ENCODE results near the gene MALT1. TPM values are rescaled to one million over a fixed set of nuclear protein-coding genes. Genes with fewer than 3 reads are reported as not detected.
"Not testable (repeated sequence)": the region's sequence is repeated elsewhere in the genome, so short reads cannot be mapped to it uniquely, and the experiment has no call there.

Gene MALT1
- total RNA-seq, 2 donors from 2014 or later, result 26.2 to 47.7 TPM

DNA sequence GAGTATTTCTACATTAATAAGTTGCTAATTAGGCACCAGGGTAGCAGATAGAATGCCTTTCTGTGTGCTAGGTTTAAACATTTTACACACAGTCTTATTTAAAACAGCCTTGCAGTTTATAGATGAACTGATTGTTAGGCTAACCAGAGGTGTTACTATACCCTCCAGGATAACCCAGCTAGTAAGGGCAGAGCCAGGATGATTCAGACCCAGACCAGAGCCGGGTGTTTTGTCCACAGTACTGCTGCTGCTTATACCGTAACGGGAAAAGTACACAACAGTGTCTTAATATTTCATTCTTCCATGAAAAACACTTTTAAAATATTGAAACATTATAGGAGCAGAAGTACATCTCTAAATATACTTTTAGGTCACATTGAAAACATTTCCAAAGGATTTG, 82.7 kb downstream of the MALT1 start:
- no peak overlapping the region for H3K27ac Mint-ChIP-seq
- ATAC-seq, result no peak
- H3K4me3 Mint-ChIP-seq, result no peak overlapping the region
- peaks cover 11% of the 10 kb centered on the region for H3K36me3 Mint-ChIP-seq
- H3K9me3 Mint-ChIP-seq, result no peaks in the 10 kb centered on the region
- H3K27me3 Mint-ChIP-seq, result peaks cover 4 to 6% of the 10 kb centered on the region in 2 donors
- no peak for DNase-seq (ENCODE audit: low spot score)
- peaks cover 0 to 6% of the 10 kb centered on the region in 2 donors for H3K4me1 Mint-ChIP-seq (ENCODE audit: low read depth in 2 of 2)

DNA sequence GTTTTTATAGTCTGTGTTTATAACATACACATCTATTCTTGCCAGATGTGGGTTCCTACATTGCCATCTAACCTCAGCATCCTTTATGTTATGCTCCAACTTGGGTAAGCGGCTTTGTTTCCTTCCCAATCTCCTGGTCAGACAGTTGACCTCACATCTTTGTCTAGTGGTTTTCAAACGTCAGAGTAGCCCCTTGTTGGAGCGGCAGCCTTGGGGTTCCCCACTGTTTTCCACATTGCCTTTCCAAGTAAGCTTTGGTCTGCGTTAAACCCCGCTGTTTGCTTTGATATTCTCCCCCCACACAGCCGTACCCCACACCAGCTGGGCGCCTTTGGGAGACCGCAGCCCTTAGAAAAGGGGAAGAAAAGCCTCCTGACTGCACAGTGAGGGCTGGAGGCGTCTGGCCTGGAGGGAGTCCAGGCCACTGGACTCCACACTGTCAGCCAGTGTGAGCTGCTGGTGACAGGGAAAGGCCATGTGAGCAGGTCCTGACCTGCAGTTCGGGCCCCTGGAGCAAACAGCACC, 83.3 kb downstream of the MALT1 start:
- ATAC-seq (no peak), DNase-seq (ENCODE audit: low spot score) (no peak)
- Mint-ChIP-seq H3K27ac (no peak overlapping the region), H3K9me3 (no peaks in the 10 kb centered on the region), H3K4me3 (no peak overlapping the region), H3K27me3 (peaks cover 5 to 9% of the 10 kb centered on the region in 2 donors), H3K4me1 (ENCODE audit: low read depth in 2 of 2) (peaks cover 0 to 6% of the 10 kb centered on the region in 2 donors), H3K36me3 (peaks cover 10% of the 10 kb centered on the region)

DNA sequence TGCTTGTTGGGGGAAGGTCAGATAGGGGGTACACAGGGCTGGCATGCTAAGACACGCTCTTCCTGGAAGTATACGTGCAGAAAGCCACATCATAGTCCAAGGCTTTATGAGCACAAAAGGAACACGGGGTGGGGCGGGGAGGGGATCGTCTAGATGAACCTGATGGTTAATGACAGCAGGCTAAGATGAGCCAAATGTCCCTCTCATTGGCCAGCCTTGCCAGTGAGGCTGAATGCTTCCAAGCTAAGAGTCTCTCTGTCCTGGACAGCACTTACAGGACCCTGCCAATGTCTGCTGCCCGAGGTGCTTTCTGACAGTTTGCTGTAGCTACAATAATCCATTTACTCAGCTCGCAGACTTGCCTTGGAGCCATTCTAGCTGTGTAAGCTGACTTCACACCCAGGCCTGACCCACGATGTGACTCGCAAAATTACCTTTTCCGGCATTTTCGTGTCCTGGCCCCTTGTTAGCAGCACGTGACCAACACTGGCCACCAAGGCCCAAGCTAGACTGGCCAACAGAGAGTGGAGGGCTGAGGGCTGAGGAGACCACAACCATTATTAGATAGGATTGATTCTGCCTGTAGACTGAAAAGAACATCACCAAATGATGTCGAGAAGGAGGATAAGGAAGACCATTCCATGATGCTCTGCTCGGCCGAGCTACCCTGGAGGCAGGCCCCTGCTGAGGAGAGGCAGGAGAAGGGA, 84.2 kb downstream of the MALT1 start:
- DNase-seq (ENCODE audit: low spot score), result no peak
- ATAC-seq, result no peak
- Mint-ChIP-seq H3K27me3 (peaks cover 9% of the 10 kb centered on the region in 2 donors), H3K4me1 (ENCODE audit: low read depth in 2 of 2) (peaks cover 0 to 6% of the 10 kb centered on the region in 2 donors), H3K36me3 (peaks cover 1% of the 10 kb centered on the region), H3K9me3 (no peaks in the 10 kb centered on the region), H3K4me3 (no peak overlapping the region), H3K27ac (no peak overlapping the region)

DNA sequence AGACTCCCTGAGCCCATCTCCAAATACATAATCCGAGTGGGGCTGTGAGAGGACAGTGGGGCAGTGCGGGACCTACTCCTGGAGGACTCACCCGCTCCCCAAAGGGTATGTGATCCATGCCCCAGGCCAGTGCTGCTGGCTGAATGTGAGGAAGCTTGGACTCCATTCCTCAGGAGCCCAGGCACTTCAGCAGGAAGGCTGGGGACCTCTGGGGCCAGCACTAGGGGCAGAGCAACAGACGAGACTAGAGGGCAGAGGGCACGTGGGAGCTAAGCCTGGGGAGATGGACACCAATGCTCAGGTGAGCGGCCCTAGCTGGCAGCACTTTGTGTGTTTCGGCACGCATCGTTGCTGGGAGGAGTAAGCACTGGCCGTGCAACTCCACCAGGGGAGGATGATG, 84.9 kb downstream of the MALT1 start:
- ATAC-seq (no peak), DNase-seq (ENCODE audit: low spot score) (no peak)
- Mint-ChIP-seq H3K27me3 (peaks cover 9% of the 10 kb centered on the region in 2 donors), H3K27ac (no peak overlapping the region), H3K4me3 (no peak overlapping the region), H3K4me1 (ENCODE audit: low read depth in 2 of 2) (peaks cover under 1 to 10% of the 10 kb centered on the region in 2 donors), H3K36me3 (no peaks in the 10 kb centered on the region), H3K9me3 (no peaks in the 10 kb centered on the region)

DNA sequence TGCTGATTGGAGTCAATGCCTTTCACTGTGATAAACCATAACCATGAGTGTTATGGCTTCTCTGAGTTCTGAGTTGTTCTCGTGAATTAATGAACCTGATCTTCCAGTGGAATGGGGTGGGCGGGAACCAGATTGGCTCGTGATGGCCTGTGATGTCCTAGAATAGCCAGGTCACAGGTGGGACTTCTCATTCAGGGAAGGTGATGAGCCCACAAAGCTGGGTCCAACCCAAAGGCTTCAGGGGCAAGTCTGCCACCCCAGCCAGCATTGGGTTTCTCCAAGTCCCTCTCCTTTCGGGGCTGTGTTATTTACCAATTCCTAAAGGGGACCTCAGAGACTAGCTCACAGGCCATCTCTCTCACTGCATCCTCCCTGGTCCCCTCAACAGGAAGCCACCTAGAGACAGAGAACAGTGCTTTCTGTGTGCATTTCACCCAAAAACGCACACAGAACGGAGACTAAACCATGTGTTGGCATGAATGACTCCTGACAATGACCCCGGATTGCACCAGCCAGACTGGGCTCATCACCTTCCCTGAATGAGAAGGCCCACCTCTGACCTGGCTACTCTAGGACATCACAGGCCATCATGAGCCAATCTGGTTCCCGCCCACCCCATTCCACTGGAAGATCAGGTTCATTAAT, 85.5 kb downstream of the MALT1 start:
- no peak for ATAC-seq
- DNase-seq (ENCODE audit: low spot score), result no peak
- no peak overlapping the region for H3K27ac Mint-ChIP-seq

DNA sequence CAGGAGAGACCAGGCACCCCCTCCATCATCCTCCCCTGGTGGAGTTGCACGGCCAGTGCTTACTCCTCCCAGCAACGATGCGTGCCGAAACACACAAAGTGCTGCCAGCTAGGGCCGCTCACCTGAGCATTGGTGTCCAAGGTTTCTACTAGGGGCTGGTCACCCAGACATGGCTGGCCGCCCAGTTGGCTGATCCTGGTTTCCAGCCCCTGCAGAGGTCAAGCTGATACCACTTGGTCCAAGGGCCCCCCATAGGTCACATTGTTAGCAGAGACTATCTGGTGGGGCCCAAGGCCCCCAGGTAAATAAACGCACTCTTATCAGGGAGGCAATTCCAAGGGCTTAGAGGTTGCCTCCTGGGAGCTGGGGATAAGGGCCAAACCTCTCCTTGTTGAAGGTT, 86.1 kb downstream of the MALT1 start:
- not testable (repeated sequence) for ATAC-seq; H3K9me3 Mint-ChIP-seq; H3K27me3 Mint-ChIP-seq; H3K36me3 Mint-ChIP-seq; H3K4me3 Mint-ChIP-seq; DNase-seq (ENCODE audit: low spot score); H3K27ac Mint-ChIP-seq
- H3K4me1 Mint-ChIP-seq (ENCODE audit: low read depth in 2 of 2), result peaks cover 10 to 17% of the 10 kb centered on the region in 2 donors

More for the DNA sequence above, 85.5 kb downstream of the MALT1 start:
- H3K4me3 Mint-ChIP-seq, result no peak overlapping the region
- peaks cover 6 to 16% of the 10 kb centered on the region in 2 donors for H3K4me1 Mint-ChIP-seq (ENCODE audit: low read depth in 2 of 2)
- no peaks in the 10 kb centered on the region for H3K9me3 Mint-ChIP-seq
- no peaks in the 10 kb centered on the region for H3K36me3 Mint-ChIP-seq
- H3K27me3 Mint-ChIP-seq, result peaks cover 9% of the 10 kb centered on the region in 2 donors

DNA sequence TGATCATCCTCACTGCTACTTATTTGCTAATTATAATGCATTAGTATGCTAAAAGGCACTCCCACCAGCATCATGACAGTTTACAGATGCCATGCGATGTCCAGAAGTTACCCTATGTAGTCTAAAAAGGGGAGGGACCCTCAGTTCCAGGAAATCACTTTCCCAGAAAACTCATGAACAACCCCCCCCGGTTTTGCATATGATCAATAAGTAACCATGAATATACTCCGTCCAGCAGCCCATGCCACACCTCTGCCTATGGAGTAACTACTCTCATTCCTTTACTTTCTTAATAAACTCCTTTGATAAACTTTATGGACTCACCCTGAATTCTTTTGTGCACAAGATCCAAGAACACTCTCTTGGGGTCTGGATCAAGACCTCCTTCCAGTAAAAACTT, 86.8 kb downstream of the MALT1 start:
- no peaks in the 10 kb centered on the region for H3K36me3 Mint-ChIP-seq
- no peak overlapping the region for H3K27ac Mint-ChIP-seq
- ATAC-seq, result no peak
- H3K4me3 Mint-ChIP-seq, result no peak overlapping the region
- DNase-seq (ENCODE audit: low spot score), result no peak
- H3K9me3 Mint-ChIP-seq, result no peaks in the 10 kb centered on the region
- peaks cover 10 to 17% of the 10 kb centered on the region in 2 donors for H3K4me1 Mint-ChIP-seq (ENCODE audit: low read depth in 2 of 2)
- peaks cover 9% of the 10 kb centered on the region in 2 donors for H3K27me3 Mint-ChIP-seq

DNA sequence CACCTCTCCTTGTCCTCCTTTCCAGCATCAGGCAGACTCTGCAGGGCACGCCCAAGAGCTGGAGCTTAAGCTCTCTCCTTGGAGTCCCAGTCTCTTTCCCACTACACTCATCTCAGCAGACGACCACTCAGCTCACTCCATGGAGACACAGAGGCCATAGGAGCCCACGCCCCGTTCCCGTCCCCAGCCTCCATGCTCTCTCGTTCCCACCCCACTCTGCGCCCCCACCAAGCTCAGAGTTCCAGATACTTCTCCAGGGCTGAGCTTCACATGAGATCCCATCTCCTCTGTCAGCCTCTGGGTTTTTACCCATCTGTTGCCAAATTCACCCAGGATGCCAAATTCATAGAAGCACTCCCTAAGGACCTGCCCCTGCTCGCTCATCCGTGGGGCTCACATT, 87.3 kb downstream of the MALT1 start:
- ATAC-seq, result no peak

DNA sequence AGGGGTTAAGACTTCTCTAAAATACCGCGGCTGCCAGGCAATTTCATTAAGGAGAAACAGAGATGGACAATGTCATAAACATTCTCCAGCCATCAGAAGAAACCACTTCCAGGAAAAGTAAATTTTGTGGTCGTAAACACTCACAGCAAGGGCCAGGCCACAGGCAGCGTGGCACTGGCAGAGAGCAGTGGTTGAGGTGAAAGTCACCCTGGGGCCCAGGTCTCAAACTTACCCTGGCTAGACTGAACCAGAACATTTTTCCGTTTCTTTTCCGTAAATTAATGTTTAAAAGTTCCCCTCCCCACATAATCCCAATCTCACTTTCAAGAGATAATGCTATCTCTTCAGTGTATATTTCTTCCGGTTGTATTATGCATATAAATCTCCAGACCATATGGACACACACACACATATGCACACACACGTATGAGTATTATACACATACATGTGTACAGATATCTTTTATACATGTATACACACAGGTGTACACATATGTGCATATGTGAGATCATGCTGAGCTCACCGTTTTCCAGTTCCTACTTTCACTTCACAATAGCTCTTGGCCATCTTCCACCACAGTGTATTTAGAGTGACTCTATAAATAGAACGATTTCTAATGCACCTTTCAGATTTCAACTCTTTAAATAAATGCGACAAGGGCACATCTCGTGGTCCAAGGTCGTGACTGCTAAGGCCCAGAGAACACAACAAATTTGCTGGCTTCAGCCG, 90.1 kb downstream of the MALT1 start:
- ATAC-seq (no peak), DNase-seq (ENCODE audit: low spot score) (no peak)
- no peaks in the 10 kb centered on the region for H3K36me3 Mint-ChIP-seq
- H3K4me1 Mint-ChIP-seq (ENCODE audit: low read depth in 2 of 2), result peaks cover 10 to 14% of the 10 kb centered on the region in 2 donors
- H3K9me3 Mint-ChIP-seq, result no peaks in the 10 kb centered on the region
- peaks cover 22 to 27% of the 10 kb centered on the region in 2 donors for H3K27me3 Mint-ChIP-seq
- no peak overlapping the region for H3K4me3 Mint-ChIP-seq
- no peak overlapping the region for H3K27ac Mint-ChIP-seq

More for the DNA sequence above, 87.3 kb downstream of the MALT1 start:
- no peaks in the 10 kb centered on the region for H3K36me3 Mint-ChIP-seq
- no peaks in the 10 kb centered on the region for H3K9me3 Mint-ChIP-seq
- DNase-seq (ENCODE audit: low spot score), result no peak
- H3K27ac Mint-ChIP-seq, result no peak overlapping the region
- peaks cover 10 to 17% of the 10 kb centered on the region in 2 donors for H3K4me1 Mint-ChIP-seq (ENCODE audit: low read depth in 2 of 2)
- no peak overlapping the region for H3K4me3 Mint-ChIP-seq
- H3K27me3 Mint-ChIP-seq, result peaks cover 9% of the 10 kb centered on the region in 2 donors

DNA sequence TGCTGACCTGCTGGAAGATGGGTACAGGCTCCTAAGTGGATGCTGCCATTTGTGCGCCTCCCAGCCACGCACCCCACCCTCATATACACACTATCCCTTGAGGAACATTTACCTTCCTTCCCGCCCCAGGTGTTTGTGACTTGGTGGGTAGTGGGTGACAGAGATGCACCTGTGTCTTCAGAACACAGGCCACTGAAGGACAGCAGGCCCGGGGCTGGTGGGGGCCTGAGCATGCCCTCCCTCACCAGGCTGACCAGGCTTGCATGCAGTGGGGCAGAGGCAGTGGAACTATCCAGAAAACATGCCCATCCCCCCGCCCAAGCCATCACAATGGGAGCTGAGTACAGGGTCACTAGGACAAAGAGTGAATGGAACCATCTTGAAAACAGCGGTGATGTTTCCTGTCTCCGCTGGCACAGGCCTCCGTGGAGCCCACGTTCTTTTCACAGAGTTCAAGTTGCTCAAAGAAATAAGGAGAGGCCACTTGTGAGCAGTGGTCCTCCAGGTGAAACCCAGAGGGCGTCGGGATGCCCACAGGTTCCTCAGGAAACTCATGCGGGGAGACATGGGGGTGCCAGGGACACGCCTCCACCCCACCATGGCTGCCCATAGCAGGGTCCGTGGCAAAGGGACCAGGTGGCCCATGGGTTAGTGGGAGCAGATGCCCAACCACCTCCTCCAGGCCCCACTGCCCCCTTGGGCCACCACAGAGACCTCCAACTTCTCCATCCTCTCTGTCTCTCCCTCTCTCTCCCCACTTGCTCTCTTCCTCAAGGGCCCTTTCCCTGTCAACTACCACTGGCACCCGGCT, 90.9 kb downstream of the MALT1 start:
- Mint-ChIP-seq H3K4me3 (no peak overlapping the region), H3K36me3 (no peaks in the 10 kb centered on the region), H3K27me3 (peaks cover 29 to 35% of the 10 kb centered on the region in 2 donors), H3K9me3 (no peaks in the 10 kb centered on the region), H3K4me1 (ENCODE audit: low read depth in 2 of 2) (peaks cover 10 to 14% of the 10 kb centered on the region in 2 donors), H3K27ac (no peak overlapping the region)
- no peak for ATAC-seq
- no peak for DNase-seq (ENCODE audit: low spot score)

DNA sequence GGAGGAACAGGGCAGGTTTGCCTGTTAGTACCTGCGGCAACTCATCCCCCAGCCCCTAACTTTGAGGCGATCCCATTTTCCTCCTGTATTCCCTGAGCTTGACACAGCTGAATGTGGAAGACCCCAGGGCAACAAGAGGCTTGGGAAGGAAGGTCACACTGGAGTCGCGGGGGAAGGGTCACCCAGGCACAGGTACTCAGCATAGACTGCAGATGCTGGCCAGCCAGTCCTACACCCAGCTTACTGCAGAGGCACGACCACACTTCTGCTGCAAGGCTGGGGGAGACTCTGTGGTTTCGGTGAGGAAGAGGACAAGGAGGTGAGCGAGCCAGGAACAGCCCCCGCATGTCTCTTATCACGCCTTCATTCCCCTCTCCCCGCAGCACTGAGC, 91.5 kb downstream of the MALT1 start:
- Mint-ChIP-seq H3K4me1 (ENCODE audit: low read depth in 2 of 2) (peaks cover 10 to 15% of the 10 kb centered on the region in 2 donors), H3K4me3 (no peak overlapping the region), H3K9me3 (no peaks in the 10 kb centered on the region), H3K27me3 (peaks cover 32 to 41% of the 10 kb centered on the region in 2 donors), H3K36me3 (no peaks in the 10 kb centered on the region), H3K27ac (no peak overlapping the region)
- DNase-seq (ENCODE audit: low spot score) (no peak), ATAC-seq (no peak)

DNA sequence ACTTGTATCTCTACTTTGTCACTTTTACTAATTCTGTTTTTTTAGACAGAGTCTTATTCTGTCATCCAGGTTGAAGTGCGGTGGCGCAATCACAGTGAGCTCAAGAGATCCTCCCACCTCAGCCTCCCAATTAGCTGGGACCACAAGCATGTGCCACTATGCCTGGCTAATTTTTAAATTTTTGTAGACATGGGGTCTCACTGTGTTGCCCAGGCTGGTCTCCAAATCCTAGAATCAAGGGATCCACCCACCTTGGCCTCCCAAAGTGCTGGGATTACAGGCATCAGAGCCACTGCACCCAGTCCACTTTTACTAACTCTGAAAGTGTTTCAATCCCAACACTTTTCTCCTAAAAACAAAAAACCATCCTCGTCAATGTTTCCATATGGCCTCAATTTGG, 94.9 kb downstream of the MALT1 start:
- no peaks in the 10 kb centered on the region for H3K9me3 Mint-ChIP-seq
- no peak overlapping the region for H3K4me3 Mint-ChIP-seq
- no peak for DNase-seq (ENCODE audit: low spot score)
- no peaks in the 10 kb centered on the region for H3K36me3 Mint-ChIP-seq
- no peak overlapping the region for H3K27ac Mint-ChIP-seq
- peaks cover 10 to 12% of the 10 kb centered on the region in 2 donors for H3K4me1 Mint-ChIP-seq (ENCODE audit: low read depth in 2 of 2)
- peaks cover 33 to 34% of the 10 kb centered on the region in 2 donors for H3K27me3 Mint-ChIP-seq
- ATAC-seq, result no peak

DNA sequence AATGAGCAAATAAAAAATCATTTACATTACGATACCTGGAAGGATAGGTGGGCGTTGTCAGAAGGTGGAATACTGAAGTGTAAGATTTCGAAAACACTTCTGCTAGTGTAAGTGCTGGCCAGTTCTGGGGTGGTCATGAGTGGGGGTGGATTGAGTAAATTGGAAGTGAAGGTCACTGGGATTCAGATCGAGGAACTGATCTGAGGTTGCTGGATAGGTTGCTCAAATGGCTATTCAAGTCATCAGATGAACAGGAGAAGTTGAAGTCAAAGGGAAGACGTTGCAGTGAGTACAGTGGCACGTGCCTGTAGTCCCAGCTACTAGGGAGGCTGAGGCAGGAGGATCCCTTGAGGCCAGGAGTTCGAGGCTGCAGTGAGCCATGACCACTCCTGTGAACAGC, 95.7 kb downstream of the MALT1 start:
- H3K36me3 Mint-ChIP-seq, result no peaks in the 10 kb centered on the region
- no peak overlapping the region for H3K27ac Mint-ChIP-seq
- H3K27me3 Mint-ChIP-seq, result peaks cover 34 to 35% of the 10 kb centered on the region in 2 donors
- H3K9me3 Mint-ChIP-seq, result no peaks in the 10 kb centered on the region
- no peak overlapping the region for H3K4me3 Mint-ChIP-seq
- H3K4me1 Mint-ChIP-seq (ENCODE audit: low read depth in 2 of 2), result peaks cover 2 to 6% of the 10 kb centered on the region in 2 donors
- ATAC-seq, result no peak
- DNase-seq (ENCODE audit: low spot score), result no peak

Measured in natural killer cell treated with Interleukin-12 subunit alpha and Interleukin-12 subunit beta and Interleukin-15 and Interleukin-18, amount 100 ng/mL, for 72 hours (primary cell).